DND-41 (cell line): ENCODE results near the gene KRTAP1-5.

Experiments
- CTCF ChIP-seq: IDR thresholded peaks from 2 replicates; pipeline ENCODE4 v1.5.1; 2012; ENCODE audit warnings: borderline replicate concordance, low read length, moderate library complexity, mild to moderate bottlenecking; ENCODE audit not compliant: poor library complexity, severe bottlenecking; ENCODE audit errors: extremely low read depth
- EZH2 ChIP-seq: IDR thresholded peaks from 3 replicates; pipeline ENCODE4 v1.6.1; 2012; ENCODE audit warnings: borderline replicate concordance, low read depth, mild to moderate bottlenecking, moderate library complexity, low read length, inconsistent platforms; ENCODE audit not compliant: severe bottlenecking

DNA sequence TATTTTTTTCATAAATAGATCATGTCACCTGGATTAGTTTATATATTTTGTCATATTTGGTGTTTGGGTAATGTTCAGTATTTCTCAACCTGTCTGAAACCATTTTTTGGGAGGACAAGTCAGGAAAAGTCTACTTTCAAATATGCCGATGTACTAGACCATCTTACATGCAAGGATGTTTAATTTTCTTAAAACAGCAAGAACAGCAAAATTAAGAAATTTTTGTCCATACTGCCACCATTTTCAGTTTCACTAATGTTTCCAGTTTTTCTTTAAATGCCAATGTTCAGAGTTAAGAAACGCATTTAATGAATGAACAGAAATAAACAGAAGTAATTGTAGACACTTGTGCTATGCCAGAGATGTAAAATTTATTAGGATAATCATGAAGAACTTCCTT, 33.9 kb downstream of the KRTAP1-5 start:
- TF ChIP-seq CTCF (no peak), EZH2 (no peak)
